SK-N-SH treated with all-trans-retinoic acid at 6 μM for 48 hours (cell line): ENCODE results near the gene FRA10AC1.

Experiments used
- ATAC-seq: fragments of 200-7000 bp; cut with Tn5 transposase; 3 replicates; pipeline ENCODE4 v1.9.1; 2020; ENCODE audit warnings: mild to moderate bottlenecking, moderate library complexity
- ARNTL ChIP-seq: fragments of 450-650 bp; formaldehyde crosslinking; IDR thresholded peaks from 2 replicates; pipeline ENCODE4 v1.5.0; 2020; ENCODE audit warnings: low read depth, mild to moderate bottlenecking, moderate library complexity, borderline replicate concordance
- BACH2 ChIP-seq: fragments of 250-450 bp; sonication (Bioruptor Pico); IDR thresholded peaks from 2 replicates; pipeline ENCODE4 v1.9.0; 2021; ENCODE audit warnings: mild to moderate bottlenecking, borderline replicate concordance
- CREB5 ChIP-seq: fragments of 250-450 bp; sonication (Bioruptor Pico); IDR thresholded peaks from 2 replicates; pipeline ENCODE4 v1.5.1; 2020; ENCODE audit warnings: low read depth, mild to moderate bottlenecking, moderate library complexity
- CSDC2 ChIP-seq: fragments of 250-450 bp; sonication (Bioruptor Pico); IDR thresholded peaks from 2 replicates; pipeline ENCODE4 v1.5.0; 2020; ENCODE audit warnings: mild to moderate bottlenecking, moderate library complexity
- ESRRG ChIP-seq: fragments of 250-450 bp; sonication (Bioruptor Pico); IDR thresholded peaks from 2 replicates; pipeline ENCODE4 v1.6.1; 2021; ENCODE audit warnings: mild to moderate bottlenecking
- GLIS3 ChIP-seq: fragments of 250-450 bp; sonication (Bioruptor Pico); IDR thresholded peaks from 2 replicates; pipeline ENCODE4 v1.5.0; 2020; ENCODE audit warnings: mild to moderate bottlenecking, moderate library complexity
- ISL1 ChIP-seq: fragments of 250-450 bp; sonication (Bioruptor Pico); IDR thresholded peaks from 2 replicates; pipeline ENCODE4 v2.1.2; 2022; ENCODE audit warnings: mild to moderate bottlenecking, moderate library complexity
- OSR1 ChIP-seq: fragments of 250-450 bp; sonication (Bioruptor Pico); IDR thresholded peaks from 2 replicates; pipeline ENCODE4 v1.8.0; 2022; ENCODE audit warnings: moderate library complexity, mild to moderate bottlenecking, inconsistent platforms
- PATZ1 ChIP-seq: fragments of 250-450 bp; sonication (Bioruptor Pico); IDR thresholded peaks from 2 replicates; pipeline ENCODE4 v1.8.0; 2020; ENCODE audit warnings: mild to moderate bottlenecking, moderate library complexity, borderline replicate concordance
- POU6F1 ChIP-seq: fragments of 250-450 bp; sonication (Bioruptor Pico); IDR thresholded peaks from 2 replicates; pipeline ENCODE4 v1.8.0; 2021; ENCODE audit warnings: low read depth, mild to moderate bottlenecking, moderate library complexity, borderline replicate concordance
- PPARA ChIP-seq: fragments of 250-450 bp; sonication (Bioruptor Pico); IDR thresholded peaks from 2 replicates; pipeline ENCODE4 v1.5.0; 2020; ENCODE audit warnings: mild to moderate bottlenecking, borderline replicate concordance
- SNAI2 ChIP-seq: fragments of 250-450 bp; sonication (Bioruptor Pico); IDR thresholded peaks from 2 replicates; pipeline ENCODE4 v1.5.0; 2020; ENCODE audit warnings: mild to moderate bottlenecking, moderate library complexity
- TCF4 ChIP-seq: fragments of 250-450 bp; sonication (Bioruptor Pico); IDR thresholded peaks from 2 replicates; pipeline ENCODE4 v1.8.0; 2021; ENCODE audit warnings: mild to moderate bottlenecking, moderate library complexity, borderline replicate concordance
- TOX ChIP-seq: fragments of 250-450 bp; sonication (Bioruptor Pico); IDR thresholded peaks from 2 replicates; pipeline ENCODE4 v1.8.0; 2021; ENCODE audit warnings: mild to moderate bottlenecking, moderate library complexity, borderline replicate concordance
- TSHZ2 ChIP-seq: fragments of 250-450 bp; sonication (Bioruptor Pico); IDR thresholded peaks from 2 replicates; pipeline ENCODE4 v1.5.0; 2020; ENCODE audit warnings: mild to moderate bottlenecking, moderate library complexity
- ZC3H10 ChIP-seq: fragments of 250-450 bp; sonication (Bioruptor Pico); IDR thresholded peaks from 2 replicates; pipeline ENCODE4 v1.5.1; 2021; ENCODE audit warnings: mild to moderate bottlenecking, moderate library complexity
- ZFP3 ChIP-seq: fragments of 250-450 bp; sonication (Bioruptor Pico); IDR thresholded peaks from 2 replicates; pipeline ENCODE4 v1.5.0; 2020; ENCODE audit warnings: mild to moderate bottlenecking, moderate library complexity
- ZFP30 ChIP-seq: fragments of 450-650 bp; formaldehyde crosslinking; IDR thresholded peaks from 2 replicates; pipeline ENCODE4 v1.5.0; 2022; ENCODE audit warnings: mild to moderate bottlenecking, moderate library complexity
- ZNF565 ChIP-seq: fragments of 450-650 bp; formaldehyde crosslinking; conservative IDR thresholded peaks from 2 replicates; pipeline ENCODE4 v1.5.0; 2020; ENCODE audit warnings: low read depth, mild to moderate bottlenecking, moderate library complexity
- ZNF70 ChIP-seq: fragments of 450-650 bp; formaldehyde crosslinking; IDR thresholded peaks from 2 replicates; pipeline ENCODE4 v1.5.0; 2020; ENCODE audit warnings: mild to moderate bottlenecking, moderate library complexity
- ZNF8 ChIP-seq: fragments of 450-650 bp; formaldehyde crosslinking; IDR thresholded peaks from 2 replicates; pipeline ENCODE4 v1.5.0; 2020; ENCODE audit warnings: mild to moderate bottlenecking, moderate library complexity

The FRA10AC1 gene

GRCh38 chr10:93630625-93631557 is 71.5 kb downstream of the FRA10AC1 start:
- TF ChIP-seq TSHZ2 (no peak), TOX (no peak), OSR1 (CRISPR knock-in tag) (no peak), ZFP30 (no peak), TCF4 (CRISPR knock-in tag) (no peak), BACH2 (CRISPR knock-in tag) (no peak), CSDC2 (CRISPR knock-in tag) (no peak), PPARA (CRISPR knock-in tag) (no peak), ISL1 (CRISPR knock-in tag) (no peak), SNAI2 (no peak), ZNF565 (CRISPR knock-in tag) (no peak), PATZ1 (no peak), ARNTL (CRISPR knock-in tag) (no peak), ZFP3 (no peak), ESRRG (CRISPR knock-in tag) (no peak), POU6F1 (CRISPR knock-in tag) (no peak), ZNF70 (CRISPR knock-in tag) (no peak), CREB5 (CRISPR knock-in tag) (no peak), GLIS3 (CRISPR knock-in tag) (no peak)

GRCh38 chr10:93629647-93630305 is 72.6 kb downstream of the FRA10AC1 start:
- no peak for TF ChIP-seq TCF4 (CRISPR knock-in tag)
- TF ChIP-seq, all 23 proteins: peak for 0
- ATAC-seq: no peak

More at GRCh38 chr10:93630625-93631557, 71.5 kb downstream of the FRA10AC1 start:
- ATAC-seq: no peak

GRCh38 chr10:93628858-93629257 is 73.5 kb downstream of the FRA10AC1 start:
- no peak for TF ChIP-seq BACH2 (CRISPR knock-in tag)
- ATAC-seq: no peak

GRCh38 chr10:93622942-93623341 is 79.5 kb downstream of the FRA10AC1 start:
- no peak for ATAC-seq
- TF ChIP-seq ARNTL (CRISPR knock-in tag): no peak
- no peak for TF ChIP-seq ZC3H10
- no peak for TF ChIP-seq ZNF8 (CRISPR knock-in tag)
- TF ChIP-seq TOX: no peak
- TF ChIP-seq GLIS3 (CRISPR knock-in tag): no peak
- no peak for TF ChIP-seq ISL1 (CRISPR knock-in tag)
- no peak for TF ChIP-seq TSHZ2
- no peak for TF ChIP-seq PATZ1
- TF ChIP-seq TCF4 (CRISPR knock-in tag): no peak
- no peak for TF ChIP-seq ZNF565 (CRISPR knock-in tag)
- no peak for TF ChIP-seq BACH2 (CRISPR knock-in tag)
- no peak for TF ChIP-seq ZFP3
- TF ChIP-seq PPARA (CRISPR knock-in tag): no peak
